ENCODE data around the gene GDAP2. TPM values are rescaled to one million over a fixed set of nuclear protein-coding genes. Genes with fewer than 3 reads are reported as not detected.

The GDAP2 gene
- total RNA-seq, 3 donors from 2014 or later = 28.5 to 39.7 (median 36.1) TPM

- Histone ChIP-seq H3K36me3 (no peaks in the 10 kb centered on the region), H3K4me3 (no peak overlapping the region), H3K27ac (no peak overlapping the region), H3K4me1 (no peaks in the 10 kb centered on the region), H3K9me3 (no peaks in the 10 kb centered on the region), H3K27me3 (no peaks in the 10 kb centered on the region)
- intact Hi-C loops (cut with DNase I; ENCODE audit: low total_unique reads) = no loop called here
- TF ChIP-seq CTCF (IDR thresholded peaks at IDR 0.05) = no peak
- no peak for TF ChIP-seq POLR2A (IDR thresholded peaks at IDR 0.05)
- TF ChIP-seq POLR2AphosphoS5 (IDR thresholded peaks at IDR 0.05) = no peak
- DNase-seq (ENCODE audit: low spot score in 2 of 2) = no peak
These were observed 114.3 kb downstream of the GDAP2 start for GRCh38 chr1:117814856-117815797.

Other genes with a start within 250 kb of the GDAP2 start
- gene WDR3, start 118 bp upstream of the GDAP2 start, total RNA-seq = 10 to 100 TPM; 12.1 to 15.4 (median 13.6) TPM

All from breast epithelium (tissue), 4 donors.